Measurements from ENCODE around the gene LIPI. TPM values are rescaled to one million over a fixed set of nuclear protein-coding genes. Genes with fewer than 3 reads are reported as not detected.
"Not testable (repeated sequence)": the region's sequence is repeated elsewhere in the genome, so short reads cannot be mapped to it uniquely, and the experiment has no call there.

LIPI gene
- total RNA-seq, 1 donor from 2014 or later = not detected

- no peak for DNase-seq (ENCODE audit: low read depth, low spot score)
These were observed 91.7 kb downstream of the LIPI start for GRCh38 chr21:14119038-14119437.

- no peak for DNase-seq (ENCODE audit: low read depth, low spot score)
These were observed 94.7 kb downstream of the LIPI start for GRCh38 chr21:14116080-14116481.

GRCh38 chr21:14115646-14116045 lies 95.1 kb downstream of the LIPI start:
- DNase-seq (ENCODE audit: low read depth, low spot score) = no peak

GRCh38 chr21:14114251-14114650 lies 96.5 kb downstream of the LIPI start:
- no peak for DNase-seq (ENCODE audit: low read depth, low spot score)

DNA sequence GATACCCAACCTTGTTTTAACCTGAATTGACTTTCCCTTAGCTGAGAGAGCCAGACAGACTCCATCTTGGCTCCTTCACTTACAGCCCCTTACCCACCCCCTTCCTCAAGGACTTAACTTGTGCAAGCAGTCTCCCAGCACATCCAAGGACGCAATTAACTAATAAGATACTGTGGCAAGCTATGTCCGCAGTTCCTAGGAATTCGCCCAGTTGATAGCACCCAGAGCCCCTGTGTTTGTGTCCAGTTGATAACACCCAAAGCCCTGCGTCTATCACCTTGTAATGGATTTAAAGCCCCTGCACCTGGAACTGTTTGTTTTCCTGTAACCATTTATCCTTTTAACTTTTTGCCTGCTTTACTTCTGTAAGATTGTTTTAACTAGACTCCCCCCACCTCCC lies 106.2 kb downstream of the LIPI start:
- not testable (repeated sequence) for DNase-seq (ENCODE audit: low read depth, low spot score)

GRCh38 chr21:14099570-14099969 lies 111.2 kb downstream of the LIPI start:
- DNase-seq (ENCODE audit: low read depth, low spot score) = no peak

DNA sequence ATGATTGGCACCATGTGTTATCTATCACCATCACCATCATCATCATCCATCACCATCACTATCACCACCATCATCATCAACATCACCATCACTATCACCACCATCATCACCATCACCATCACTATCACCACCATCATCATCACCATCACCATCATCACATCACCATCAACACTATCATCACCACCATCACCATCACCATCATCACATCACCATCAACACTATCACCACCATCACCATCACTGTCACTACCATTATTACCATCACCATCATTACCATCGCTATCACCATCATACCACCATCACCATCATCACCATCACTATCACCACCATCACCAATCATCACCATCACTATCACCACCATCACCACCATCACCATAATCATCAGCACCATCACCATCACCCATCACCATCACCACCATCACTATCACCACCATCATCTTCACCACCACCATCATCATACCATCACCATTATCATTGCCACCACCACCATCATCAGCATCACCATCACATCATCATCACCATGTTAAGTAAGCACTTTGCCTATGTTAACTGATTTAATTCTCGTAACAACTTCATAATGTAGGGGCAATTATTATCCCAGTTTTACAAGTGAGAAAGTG lies 112.8 kb downstream of the LIPI start:
- DNase-seq (ENCODE audit: low read depth, low spot score) = no peak

GRCh38 chr21:14096577-14096976 lies 114.2 kb downstream of the LIPI start:
- no peak for DNase-seq (ENCODE audit: low read depth, low spot score)

- no peak for DNase-seq (ENCODE audit: low read depth, low spot score)
These were observed 114.6 kb downstream of the LIPI start for GRCh38 chr21:14096172-14096571.

DNA sequence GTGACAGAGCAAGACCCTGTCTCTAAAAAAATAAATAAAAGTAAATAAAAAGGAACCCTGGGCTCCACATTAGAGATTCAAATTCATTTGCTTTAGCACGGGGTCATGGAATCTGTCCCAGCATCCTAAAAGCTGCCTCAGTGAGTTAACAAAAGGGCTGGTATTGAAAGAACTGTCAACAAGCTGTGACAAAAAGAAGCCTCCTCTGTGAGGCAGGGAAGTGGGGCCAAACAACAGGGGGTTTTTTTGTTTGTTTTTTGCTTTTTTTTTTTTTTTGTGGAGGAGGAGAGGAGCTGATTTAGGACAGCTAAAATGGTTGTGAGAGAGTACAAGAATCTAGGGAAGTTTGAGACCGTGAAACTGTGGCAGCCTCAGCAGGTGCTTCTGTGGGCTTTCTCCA lies 115.7 kb downstream of the LIPI start:
- no peak for DNase-seq (ENCODE audit: low read depth, low spot score)

GRCh38 chr21:14092834-14093560 lies 117.8 kb downstream of the LIPI start:
- DNase-seq (ENCODE audit: low read depth, low spot score) = no peak

GRCh38 chr21:14090184-14090583 lies 120.6 kb downstream of the LIPI start:
- DNase-seq (ENCODE audit: low read depth, low spot score) = not testable (repeated sequence)

DNA sequence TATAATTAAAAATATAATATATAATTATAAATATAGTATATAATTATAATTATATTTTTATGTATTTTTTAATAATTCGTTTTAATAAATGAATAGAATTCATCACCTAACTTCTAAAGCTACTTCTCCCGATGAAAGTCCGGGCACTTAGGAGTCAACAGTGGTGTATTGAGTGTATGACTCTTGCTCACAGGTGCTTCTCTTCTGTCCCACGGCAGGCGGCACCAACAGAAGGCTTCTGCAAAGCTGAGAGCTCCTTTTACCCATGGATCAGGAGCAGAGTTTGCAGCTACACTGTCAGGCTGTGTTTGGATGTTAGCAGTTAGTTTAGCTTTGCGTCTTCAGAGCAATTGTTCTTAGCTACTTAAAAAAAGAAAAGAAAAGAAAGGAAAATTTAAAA lies 122.4 kb downstream of the LIPI start:
- no peak for DNase-seq (ENCODE audit: low read depth, low spot score)

GRCh38 chr21:14086553-14086952 lies 124.2 kb downstream of the LIPI start:
- no peak for DNase-seq (ENCODE audit: low read depth, low spot score)

GRCh38 chr21:14084701-14085100 lies 126.1 kb downstream of the LIPI start:
- DNase-seq (ENCODE audit: low read depth, low spot score) = no peak

GRCh38 chr21:14084068-14084501 lies 126.7 kb downstream of the LIPI start:
- DNase-seq (ENCODE audit: low read depth, low spot score) = no peak

DNA sequence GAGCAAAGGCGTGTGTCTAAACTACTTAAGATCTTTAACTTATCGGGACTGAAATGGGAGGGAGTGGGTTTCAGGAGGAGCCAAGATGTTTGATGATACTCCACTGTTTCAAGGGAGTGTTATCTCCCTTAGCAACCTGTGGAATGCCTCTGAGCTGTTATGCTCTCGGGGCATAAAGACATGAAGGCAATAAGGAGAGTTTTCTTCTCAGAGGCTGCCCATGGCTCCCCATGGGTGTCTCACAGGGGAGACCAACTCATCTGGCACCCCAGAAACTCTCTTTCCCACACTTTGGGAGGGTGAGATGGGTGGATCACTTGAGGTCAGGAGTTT lies 130.0 kb downstream of the LIPI start:
- DNase-seq (ENCODE audit: low read depth, low spot score) = no peak

GRCh38 chr21:14080040-14080763 lies 130.6 kb downstream of the LIPI start:
- no peak for DNase-seq (ENCODE audit: low read depth, low spot score)

GRCh38 chr21:14078746-14079375 lies 131.9 kb downstream of the LIPI start:
- no peak for DNase-seq (ENCODE audit: low read depth, low spot score)

DNA sequence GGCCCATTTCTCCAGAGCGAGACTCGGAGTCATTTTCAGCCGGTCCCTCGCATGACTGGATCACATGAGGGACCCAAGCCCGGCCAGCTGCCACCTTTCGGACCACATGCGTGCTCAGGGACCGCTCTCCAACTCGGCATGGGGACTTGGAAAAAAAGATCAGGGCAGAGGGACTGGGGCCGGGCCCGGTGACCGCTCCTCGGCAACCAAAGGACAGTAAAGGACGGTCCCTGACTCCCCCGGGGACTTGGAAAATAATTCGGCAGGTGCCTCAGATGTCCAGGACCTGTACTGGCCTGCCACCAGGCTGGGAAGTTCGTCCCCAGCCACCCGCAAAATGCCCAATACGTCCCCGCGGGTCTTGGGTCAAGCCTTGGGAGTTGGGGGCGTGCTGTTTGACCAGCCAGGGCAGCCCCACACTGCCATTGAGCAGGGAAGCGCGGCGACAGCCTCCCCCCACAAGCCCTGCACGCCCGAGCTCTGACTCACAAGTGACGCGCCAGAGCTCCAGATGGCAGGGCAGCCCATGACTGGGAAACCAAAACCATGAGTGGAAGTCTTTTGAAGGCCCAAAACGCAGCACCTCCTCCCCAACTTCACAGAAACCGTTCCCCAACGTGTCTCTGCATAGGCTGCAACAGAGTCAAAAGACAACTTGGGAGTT lies 134.5 kb downstream of the LIPI start:
- no peak for DNase-seq (ENCODE audit: low read depth, low spot score)

GRCh38 chr21:14075346-14076142 lies 135.2 kb downstream of the LIPI start:
- DNase-seq (ENCODE audit: low read depth, low spot score) = no peak
